Gastrocnemius medialis (tissue), 4 donors: ENCODE results near the gene DNM3. TPM values are rescaled to one million over a fixed set of nuclear protein-coding genes. Genes with fewer than 3 reads are reported as not detected.

Experiments used
- ATAC-seq, 2 donors: fragments of 150-250 bp; one replicate each; pipeline ENCODE4 v1.9.1; 2016
- DNase-seq, 2 donors: peaks; one replicate each; pipeline ENCODE4 v3.0.0-alpha.2; 2019
- H3K27ac ChIP-seq, 4 donors: fragments of 200-600 bp; sonication (generic); 1 replicate in 1 of 4; 2 replicates in 3 of 4; pipeline ENCODE4 v1.5.1; 2016 to 2018; ENCODE audit warnings: mild to moderate bottlenecking in 2 of 4, moderate library complexity in 1 of 4
- H3K27me3 ChIP-seq, 3 donors: fragments of 200-600 bp; sonication (generic) in 2 of 3; 1 replicate in 1 of 3; 2 replicates in 2 of 3; pipeline versions ENCODE4 v1.5.1 to v1.6.0; 2016 to 2019; ENCODE audit warnings: mild to moderate bottlenecking in 1 of 3, moderate library complexity in 1 of 3
- H3K36me3 ChIP-seq, 2 donors: fragments of 200-600 bp; sonication (generic) in 1 of 2; one replicate each; pipeline ENCODE4 v1.5.1; 2017 to 2018
- H3K4me1 ChIP-seq, 2 donors: fragments of 200-600 bp; sonication (generic) in 1 of 2; one replicate each; pipeline ENCODE4 v1.5.1; 2016 to 2017; ENCODE audit warnings: mild to moderate bottlenecking in 2 of 2
- H3K4me3 ChIP-seq, 4 donors: fragments of 200-600 bp; sonication (generic) in 3 of 4; 1 replicate in 1 of 4; 2 replicates in 3 of 4; pipeline ENCODE4 v1.5.1; 2016 to 2019; ENCODE audit warnings: mild to moderate bottlenecking in 2 of 4
- H3K9me3 ChIP-seq, 3 donors: fragments of 200-600 bp; sonication (generic) in 2 of 3; 1 replicate in 1 of 3; 2 replicates in 2 of 3; pipeline ENCODE4 v1.5.1; 2016 to 2019
- CTCF ChIP-seq, 5 experiments: fragments of 450-650 bp in 3 of 5; fragments of 200-600 bp in 2 of 5; sonication (generic) in 2 of 5; IDR thresholded peaks in 4 of 5; conservative IDR thresholded peaks in 1 of 5; 1 replicate in 4 of 5; 2 replicates in 1 of 5; pipeline ENCODE4 v1.5.1; 2016 to 2019; ENCODE audit warnings: antibody characterized with exemption in 5 of 5, mild to moderate bottlenecking in 3 of 5, moderate library complexity in 3 of 5
- POLR2A ChIP-seq, 2 donors: fragments of 450-650 bp; IDR thresholded peaks; one replicate each; pipeline ENCODE4 v1.6.1; 2017; ENCODE audit warnings: antibody characterized with exemption in 2 of 2, mild to moderate bottlenecking in 2 of 2, moderate library complexity in 2 of 2
- in situ Hi-C, 4 donors: fragments of 200-750 bp; cut with MboI; loops; one replicate each; pipeline versions ENCODE4 v1.15.0 to v1.8.0; 2017; ENCODE audit warnings: low sequenced_read_pairs in 4 of 4
- intact Hi-C: fragments of 100-400 bp; cut with DNase I; formaldehyde crosslinking; loops from one replicate; pipeline ENCODE4 v1.15.1; 2023; ENCODE audit warnings: low total_unique reads
- total RNA-seq, 4 donors: library from RNA; depleted of rRNA; stranded (reverse); fragments of >200 nt; gene quantifications; one replicate each; pipeline versions ENCODE4 v1.1.0 to v1.2.3, GENCODE V29; 2016

The DNM3 gene
- total RNA-seq, 4 donors from 2014 or later: 0.35 to 1.6 (median 1.1) TPM

DNA sequence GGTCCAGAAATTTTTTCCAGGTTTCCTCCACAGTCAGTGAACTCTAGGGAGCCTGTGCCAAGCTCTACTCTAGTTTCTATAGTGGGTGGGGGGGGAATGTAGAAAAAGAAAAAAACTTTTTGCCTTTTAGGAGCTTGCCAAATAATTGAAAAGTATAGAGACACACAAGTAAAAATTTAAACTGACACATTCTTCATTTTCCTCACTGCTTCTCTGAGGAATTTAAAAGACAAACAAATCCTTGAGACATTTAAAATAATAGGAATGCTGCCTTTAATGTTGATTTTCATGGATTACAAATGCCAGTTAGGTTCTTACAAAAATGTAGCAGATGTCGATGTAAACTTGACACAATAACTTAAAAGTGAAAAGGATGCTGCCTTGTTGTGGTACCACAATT is 241.9 kb downstream of the DNM3 start:
- in situ Hi-C loops: no loop called here
- Histone ChIP-seq H3K27me3 (no peaks in the 10 kb centered on the region), H3K4me1 (no peaks in the 10 kb centered on the region), H3K36me3 (no peaks in the 10 kb centered on the region), H3K27ac (no peak overlapping the region), H3K4me3 (no peak overlapping the region), H3K9me3 (no peaks in the 10 kb centered on the region)
- no peak for DNase-seq
- TF ChIP-seq POLR2A (IDR thresholded peaks at IDR 0.05) (no peak), CTCF (IDR thresholded peaks at IDR 0.05 in 4 of 5, conservative IDR thresholded peaks at IDR 0.05 in 1 of 5) (no peak)
- intact Hi-C loops: no loop called here
- ATAC-seq: no peak

DNA sequence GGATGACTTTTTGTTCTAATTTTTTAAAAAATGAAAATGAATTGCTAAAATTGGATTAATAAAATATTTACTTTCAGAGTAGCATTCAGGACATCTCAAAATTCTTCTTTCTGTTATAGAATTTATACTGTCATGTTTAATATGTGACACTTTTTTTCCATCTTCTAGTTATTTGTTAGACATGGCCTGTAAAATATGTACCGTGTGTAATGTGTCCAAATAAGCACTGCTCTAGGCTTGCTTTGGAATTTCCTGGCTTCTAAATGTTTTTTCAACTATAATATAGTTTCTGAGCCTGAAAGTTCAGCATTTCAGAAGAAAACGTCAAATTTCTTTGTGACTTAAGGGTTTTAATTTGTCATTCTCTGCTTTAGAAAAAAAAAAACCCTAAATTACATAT is 243.6 kb downstream of the DNM3 start:
- in situ Hi-C loops: no loop called here
- Histone ChIP-seq H3K9me3 (no peaks in the 10 kb centered on the region), H3K36me3 (no peaks in the 10 kb centered on the region), H3K27ac (no peak overlapping the region), H3K4me1 (no peaks in the 10 kb centered on the region), H3K27me3 (no peaks in the 10 kb centered on the region), H3K4me3 (no peak overlapping the region)
- ATAC-seq (no peak), DNase-seq (no peak)
- TF ChIP-seq CTCF (IDR thresholded peaks at IDR 0.05 in 4 of 5, conservative IDR thresholded peaks at IDR 0.05 in 1 of 5) (no peak), POLR2A (IDR thresholded peaks at IDR 0.05) (no peak)
- intact Hi-C loops: no loop called here

DNA sequence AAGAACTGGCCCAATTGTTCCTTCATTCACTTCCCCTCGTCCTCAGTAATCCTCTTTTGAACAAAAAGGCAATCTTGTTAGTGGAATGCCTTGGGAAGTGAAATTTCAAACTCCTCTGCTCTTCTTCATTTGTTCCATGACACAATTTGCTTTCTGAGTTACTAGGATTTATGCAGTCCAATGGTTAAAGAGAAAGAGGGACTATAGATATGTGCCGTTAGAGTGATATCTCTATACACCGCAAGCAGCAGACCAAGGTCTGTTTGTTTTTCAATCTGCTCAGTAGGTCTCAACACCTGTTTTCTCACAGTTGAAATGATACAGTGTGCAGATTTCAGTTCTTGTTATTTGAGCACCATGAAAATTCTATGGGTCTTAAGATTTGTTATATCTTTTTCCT is 244.0 kb downstream of the DNM3 start:
- intact Hi-C loops (no loop called here), in situ Hi-C loops (no loop called here)
- Histone ChIP-seq H3K27me3 (no peaks in the 10 kb centered on the region), H3K4me1 (no peaks in the 10 kb centered on the region), H3K9me3 (no peaks in the 10 kb centered on the region), H3K36me3 (no peaks in the 10 kb centered on the region), H3K27ac (no peak overlapping the region), H3K4me3 (no peak overlapping the region)
- TF ChIP-seq POLR2A (IDR thresholded peaks at IDR 0.05) (no peak), CTCF (IDR thresholded peaks at IDR 0.05 in 4 of 5, conservative IDR thresholded peaks at IDR 0.05 in 1 of 5) (no peak)
- ATAC-seq: no peak
- DNase-seq: no peak

GRCh38 chr1:172086137-172086536 is 244.8 kb downstream of the DNM3 start:
- intact Hi-C loops (no loop called here), in situ Hi-C loops (no loop called here)
- Histone ChIP-seq H3K4me3 (no peak overlapping the region), H3K36me3 (no peaks in the 10 kb centered on the region), H3K27me3 (no peaks in the 10 kb centered on the region), H3K4me1 (no peaks in the 10 kb centered on the region), H3K9me3 (no peaks in the 10 kb centered on the region), H3K27ac (no peak overlapping the region)
- ATAC-seq: no peak
- TF ChIP-seq CTCF (IDR thresholded peaks at IDR 0.05 in 4 of 5, conservative IDR thresholded peaks at IDR 0.05 in 1 of 5): no peak
- no peak for TF ChIP-seq POLR2A (IDR thresholded peaks at IDR 0.05)
- DNase-seq: no peak

- TF ChIP-seq CTCF (IDR thresholded peaks at IDR 0.05 in 4 of 5, conservative IDR thresholded peaks at IDR 0.05 in 1 of 5) (no peak), POLR2A (IDR thresholded peaks at IDR 0.05) (no peak)
- Histone ChIP-seq H3K4me3 (no peak overlapping the region), H3K4me1 (no peaks in the 10 kb centered on the region), H3K36me3 (no peaks in the 10 kb centered on the region), H3K27me3 (no peaks in the 10 kb centered on the region), H3K27ac (no peak overlapping the region), H3K9me3 (no peaks in the 10 kb centered on the region)
- ATAC-seq: no peak
- intact Hi-C loops (no loop called here), in situ Hi-C loops (no loop called here)
- DNase-seq: no peak
Observed at GRCh38 chr1:172088256-172088655, 247.0 kb downstream of the DNM3 start.
